ENCODE results near the gene SGSM1. TPM values are rescaled to one million over a fixed set of nuclear protein-coding genes. Genes with fewer than 3 reads are reported as not detected.

The SGSM1 gene
- polyA plus RNA-seq, 1 of the 3 experiments (the other 2 are of a cell fraction), result 0.15 TPM

DNA sequence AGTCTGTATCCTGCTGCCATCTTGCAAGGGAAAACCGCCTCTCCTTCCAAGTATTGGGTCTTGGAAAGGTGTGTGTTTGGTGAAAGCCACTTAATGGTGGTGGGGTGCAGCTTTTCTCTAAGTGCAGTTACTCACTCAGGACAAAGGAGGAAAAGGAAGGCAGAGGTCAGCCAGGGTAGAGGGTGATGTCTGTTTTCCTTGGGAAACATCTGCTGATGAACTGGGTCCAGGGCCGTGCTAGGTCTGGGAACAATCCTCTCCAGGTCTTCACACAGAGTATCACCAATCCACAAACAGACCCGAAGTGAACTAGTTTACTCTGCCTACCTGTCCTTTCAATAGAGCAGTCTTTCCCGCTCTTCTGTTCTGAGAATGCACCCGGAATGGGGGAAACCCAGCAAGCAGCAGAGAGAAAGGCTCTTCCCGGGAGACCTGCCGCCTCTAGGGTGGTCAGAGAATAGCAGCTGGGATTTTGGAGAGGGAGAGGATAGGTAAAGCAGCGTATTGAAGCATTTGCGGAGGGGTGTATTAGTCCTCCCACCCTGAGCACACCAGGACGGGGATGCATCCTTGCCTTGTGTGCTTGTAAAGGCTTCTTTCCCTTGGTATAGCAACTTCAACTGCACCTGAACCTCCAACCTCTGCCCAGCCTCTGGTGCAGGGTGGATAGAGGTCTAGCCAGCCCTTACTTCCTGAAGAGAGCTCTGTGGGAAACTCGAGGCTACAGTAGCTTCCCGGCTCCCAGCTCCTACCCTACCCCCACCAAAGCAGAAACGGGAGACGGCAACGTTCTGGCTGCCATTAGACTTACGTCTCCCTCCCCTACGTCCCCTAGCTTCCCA is 119.8 kb downstream of the SGSM1 start (continued):
- TF ChIP-seq, protein P1, sequence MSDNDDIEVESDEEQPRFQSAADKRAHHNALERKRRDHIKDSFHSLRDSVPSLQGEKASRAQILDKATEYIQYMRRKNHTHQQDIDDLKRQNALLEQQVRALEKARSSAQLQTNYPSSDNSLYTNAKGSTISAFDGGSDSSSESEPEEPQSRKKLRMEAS (IDR thresholded peaks at IDR 0.05; ENCODE audit: low read depth), result no peak
- TF ChIP-seq GABPA (IDR thresholded peaks at IDR 0.05; ENCODE audit: low read depth), result no peak

DNA sequence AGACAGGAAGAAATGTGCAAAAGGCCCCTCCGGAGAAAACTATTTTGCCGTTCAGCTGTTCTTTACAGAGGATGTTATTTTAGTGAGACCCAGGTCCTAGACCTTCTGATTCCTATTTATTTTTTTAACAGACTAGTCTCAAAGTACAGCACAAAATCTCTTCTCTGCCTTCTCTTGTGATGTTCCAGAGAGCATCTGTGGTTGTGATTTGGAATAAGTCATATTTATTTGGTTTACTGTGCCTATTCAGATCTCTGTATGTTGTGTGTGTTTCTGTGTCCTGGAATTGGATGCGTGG is 120.4 kb downstream of the SGSM1 start:
- H3K9me2 ChIP-seq, result no peaks in the 10 kb centered on the region
- no peaks in the 10 kb centered on the region for H3K79me2 ChIP-seq (ENCODE audit: insufficient read depth)
- no peaks in the 10 kb centered on the region for H3K4me1 ChIP-seq (ENCODE audit: control insufficient read depth in 1 of 2, insufficient read depth in 2 of 2, low read depth in 1 of 2, low read length in 1 of 2)
- no peaks in the 10 kb centered on the region for H3K27me3 ChIP-seq (ENCODE audit: insufficient read depth)
- H3K4me2 ChIP-seq, result no peak overlapping the region
- POLR2A ChIA-PET, result no interaction called here
- no peak for DNase-seq
- no peaks in the 10 kb centered on the region for H3K36me3 ChIP-seq (replicated peaks in 1 of 2; ENCODE audit: control insufficient read depth in 1 of 2, insufficient read depth in 2 of 2, low read length in 1 of 2)
- CTCF ChIA-PET, result interaction anchor here (2.3 to 7.6 kb wide), 2 partner anchors 12 to 131 kb away, joined by 7 to 36 read pairs; no protein-coding TSS in a partner anchor
- 88% methylated on average over 3 of the region's 3 CpGs for WGBS (ENCODE audit: low lambda C conversion rate)
- no peak overlapping the region for H3K4me3 ChIP-seq (ENCODE audit: low read depth in 2 of 2, low read length in 1 of 2)
- TF ChIP-seq FOXJ3 (CRISPR knock-in tag; IDR thresholded peaks at IDR 0.05) (no peak), GATA2 (CRISPR knock-in tag; IDR thresholded peaks at IDR 0.05) (no peak), EZH2phosphoT487 (IDR thresholded peaks at IDR 0.05; ENCODE audit: borderline replicate concordance, low read depth) (no peak), RAD21 (IDR thresholded peaks at IDR 0.05; ENCODE audit: low read length) (no peak), CHD2 (IDR thresholded peaks at IDR 0.05; ENCODE audit: low read length, partially characterized antibody) (no peak), POLR2AphosphoS5 (IDR thresholded peaks at IDR 0.05; ENCODE audit: low read depth, low read length) (no peak), ELF1 (IDR thresholded peaks at IDR 0.05) (no peak), GABPA (IDR thresholded peaks at IDR 0.05; ENCODE audit: low read depth) (no peak), RFX5 (IDR thresholded peaks at IDR 0.05; ENCODE audit: low read length) (no peak), TEAD4 (IDR thresholded peaks at IDR 0.05; ENCODE audit: borderline replicate concordance, insufficient read depth) (no peak), MXI1 (IDR thresholded peaks at IDR 0.05; ENCODE audit: low read depth, low read length) (no peak)
- TF ChIP-seq, protein P2, sequence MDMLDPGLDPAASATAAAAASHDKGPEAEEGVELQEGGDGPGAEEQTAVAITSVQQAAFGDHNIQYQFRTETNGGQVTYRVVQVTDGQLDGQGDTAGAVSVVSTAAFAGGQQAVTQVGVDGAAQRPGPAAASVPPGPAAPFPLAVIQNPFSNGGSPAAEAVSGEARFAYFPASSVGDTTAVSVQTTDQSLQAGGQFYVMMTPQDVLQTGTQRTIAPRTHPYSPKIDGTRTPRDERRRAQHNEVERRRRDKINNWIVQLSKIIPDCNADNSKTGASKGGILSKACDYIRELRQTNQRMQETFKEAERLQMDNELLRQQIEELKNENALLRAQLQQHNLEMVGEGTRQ (IDR thresholded peaks at IDR 0.05; ENCODE audit: borderline replicate concordance, low read depth, low read length), result no peak
- TF ChIP-seq, protein P3, sequence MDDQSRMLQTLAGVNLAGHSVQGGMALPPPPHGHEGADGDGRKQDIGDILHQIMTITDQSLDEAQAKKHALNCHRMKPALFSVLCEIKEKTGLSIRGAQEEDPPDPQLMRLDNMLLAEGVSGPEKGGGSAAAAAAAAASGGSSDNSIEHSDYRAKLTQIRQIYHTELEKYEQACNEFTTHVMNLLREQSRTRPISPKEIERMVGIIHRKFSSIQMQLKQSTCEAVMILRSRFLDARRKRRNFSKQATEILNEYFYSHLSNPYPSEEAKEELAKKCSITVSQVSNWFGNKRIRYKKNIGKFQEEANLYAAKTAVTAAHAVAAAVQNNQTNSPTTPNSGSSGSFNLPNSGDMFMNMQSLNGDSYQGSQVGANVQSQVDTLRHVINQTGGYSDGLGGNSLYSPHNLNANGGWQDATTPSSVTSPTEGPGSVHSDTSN (IDR thresholded peaks at IDR 0.05), result no peak
- TF ChIP-seq, protein P4, sequence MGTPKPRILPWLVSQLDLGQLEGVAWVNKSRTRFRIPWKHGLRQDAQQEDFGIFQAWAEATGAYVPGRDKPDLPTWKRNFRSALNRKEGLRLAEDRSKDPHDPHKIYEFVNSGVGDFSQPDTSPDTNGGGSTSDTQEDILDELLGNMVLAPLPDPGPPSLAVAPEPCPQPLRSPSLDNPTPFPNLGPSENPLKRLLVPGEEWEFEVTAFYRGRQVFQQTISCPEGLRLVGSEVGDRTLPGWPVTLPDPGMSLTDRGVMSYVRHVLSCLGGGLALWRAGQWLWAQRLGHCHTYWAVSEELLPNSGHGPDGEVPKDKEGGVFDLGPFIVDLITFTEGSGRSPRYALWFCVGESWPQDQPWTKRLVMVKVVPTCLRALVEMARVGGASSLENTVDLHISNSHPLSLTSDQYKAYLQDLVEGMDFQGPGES (IDR thresholded peaks at IDR 0.05; ENCODE audit: low read depth, low read length), result no peak
- H2AFZ ChIP-seq (ENCODE audit: low read depth), result no peak overlapping the region
- no peaks in the 10 kb centered on the region for H4K20me1 ChIP-seq (ENCODE audit: insufficient read depth)
- H3K9ac ChIP-seq, result no peak overlapping the region
- H3K27ac ChIP-seq (ENCODE audit: low read depth in 2 of 2, low read length in 1 of 2), result no peak overlapping the region
- no peaks in the 10 kb centered on the region for H3F3A ChIP-seq (replicated peaks; ENCODE audit: insufficient read depth)
- no peaks in the 10 kb centered on the region for H3K9me3 ChIP-seq

Measured in SK-N-SH (cell line).